GM20000 (cell line): ENCODE data around the gene DPEP2.
"Not testable (repeated sequence)": the region's sequence is repeated elsewhere in the genome, so short reads cannot be mapped to it uniquely, and the experiment has no call there.

Experiments used
- DNase-seq: peaks from one replicate; pipeline ENCODE4 v3.0.0; 2012; ENCODE audit warnings: low spot score
- TF ChIP-seq, protein P1 (sequence below): IDR thresholded peaks from 2 replicates; pipeline ENCODE4 v1.5.1; 2012; ENCODE audit warnings: mild to moderate bottlenecking, control low read depth; ENCODE audit errors: extremely low read depth, missing control alignments

DPEP2 gene

DNA sequence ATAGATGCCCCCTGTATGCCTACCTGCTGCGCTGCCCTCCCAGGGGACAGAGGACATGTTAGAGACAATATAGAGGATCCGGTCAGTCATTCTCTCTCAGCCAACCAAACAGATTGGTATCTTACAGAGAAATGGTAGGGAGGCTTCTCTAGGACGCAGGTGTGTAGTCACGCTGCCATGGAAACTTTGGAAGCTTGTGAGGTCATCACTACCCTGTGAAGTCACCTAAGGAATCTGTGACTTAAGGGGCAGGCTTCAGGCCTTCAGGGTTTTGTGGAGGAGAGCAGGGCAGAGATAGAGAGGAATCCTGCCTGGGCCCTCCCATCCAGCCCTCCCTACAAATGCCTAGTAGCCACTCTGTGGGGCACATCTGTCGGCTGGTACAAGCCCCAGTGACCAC is 16.4 kb upstream of the DPEP2 start, which contains the start of gene DPEP2NB:
DPEP2NB (minus strand) TSS at position 231 of the 400 bp plus-strand sequence; CDS start at position 90, 141 bp downstream.
- TF ChIP-seq, protein P1, sequence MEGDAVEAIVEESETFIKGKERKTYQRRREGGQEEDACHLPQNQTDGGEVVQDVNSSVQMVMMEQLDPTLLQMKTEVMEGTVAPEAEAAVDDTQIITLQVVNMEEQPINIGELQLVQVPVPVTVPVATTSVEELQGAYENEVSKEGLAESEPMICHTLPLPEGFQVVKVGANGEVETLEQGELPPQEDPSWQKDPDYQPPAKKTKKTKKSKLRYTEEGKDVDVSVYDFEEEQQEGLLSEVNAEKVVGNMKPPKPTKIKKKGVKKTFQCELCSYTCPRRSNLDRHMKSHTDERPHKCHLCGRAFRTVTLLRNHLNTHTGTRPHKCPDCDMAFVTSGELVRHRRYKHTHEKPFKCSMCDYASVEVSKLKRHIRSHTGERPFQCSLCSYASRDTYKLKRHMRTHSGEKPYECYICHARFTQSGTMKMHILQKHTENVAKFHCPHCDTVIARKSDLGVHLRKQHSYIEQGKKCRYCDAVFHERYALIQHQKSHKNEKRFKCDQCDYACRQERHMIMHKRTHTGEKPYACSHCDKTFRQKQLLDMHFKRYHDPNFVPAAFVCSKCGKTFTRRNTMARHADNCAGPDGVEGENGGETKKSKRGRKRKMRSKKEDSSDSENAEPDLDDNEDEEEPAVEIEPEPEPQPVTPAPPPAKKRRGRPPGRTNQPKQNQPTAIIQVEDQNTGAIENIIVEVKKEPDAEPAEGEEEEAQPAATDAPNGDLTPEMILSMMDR = no peak
- DNase-seq = no peak

DNA sequence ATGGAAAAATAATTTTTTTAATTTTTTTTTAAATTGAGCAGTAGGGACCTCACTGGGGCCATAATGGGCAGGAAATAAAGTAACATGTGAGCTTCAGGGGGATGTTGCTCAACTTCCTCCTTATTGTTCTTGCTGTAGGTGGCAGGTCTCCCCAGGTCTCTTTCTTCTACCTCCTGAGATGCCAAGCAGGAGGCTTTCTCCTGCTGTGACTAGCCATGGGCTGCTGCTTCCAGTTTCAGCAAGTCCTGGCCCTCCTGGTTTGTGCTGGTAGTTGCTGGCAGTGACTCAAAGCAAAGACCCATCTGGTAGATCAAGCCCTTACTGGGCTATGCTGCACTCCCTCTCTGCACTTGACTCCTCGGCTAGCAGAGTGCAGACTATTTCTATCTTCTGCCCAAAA is 14.2 kb upstream of the DPEP2 start:
- no peak for DNase-seq
- TF ChIP-seq, protein P1 = no peak

DNA sequence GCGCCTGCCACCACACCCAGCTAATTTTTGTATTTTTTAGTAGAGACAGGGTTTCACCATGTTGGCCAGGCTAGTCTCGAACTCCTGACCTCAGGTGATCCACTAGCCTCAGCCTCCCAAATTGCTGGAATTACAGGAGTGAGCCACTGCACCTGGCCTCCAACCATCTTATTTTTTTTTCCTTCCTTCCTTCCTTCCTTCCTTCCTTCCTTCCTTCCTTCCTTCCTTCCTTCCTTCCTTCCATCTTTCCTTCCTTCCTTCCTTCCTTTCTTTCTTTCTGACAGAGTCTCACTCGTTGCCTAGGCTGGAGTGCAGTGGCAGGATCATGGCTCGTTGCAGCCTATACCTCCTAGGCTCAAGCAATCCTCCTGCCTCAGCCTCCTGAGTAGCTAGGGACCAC is 10.6 kb upstream of the DPEP2 start:
- not testable (repeated sequence) for DNase-seq

DNA sequence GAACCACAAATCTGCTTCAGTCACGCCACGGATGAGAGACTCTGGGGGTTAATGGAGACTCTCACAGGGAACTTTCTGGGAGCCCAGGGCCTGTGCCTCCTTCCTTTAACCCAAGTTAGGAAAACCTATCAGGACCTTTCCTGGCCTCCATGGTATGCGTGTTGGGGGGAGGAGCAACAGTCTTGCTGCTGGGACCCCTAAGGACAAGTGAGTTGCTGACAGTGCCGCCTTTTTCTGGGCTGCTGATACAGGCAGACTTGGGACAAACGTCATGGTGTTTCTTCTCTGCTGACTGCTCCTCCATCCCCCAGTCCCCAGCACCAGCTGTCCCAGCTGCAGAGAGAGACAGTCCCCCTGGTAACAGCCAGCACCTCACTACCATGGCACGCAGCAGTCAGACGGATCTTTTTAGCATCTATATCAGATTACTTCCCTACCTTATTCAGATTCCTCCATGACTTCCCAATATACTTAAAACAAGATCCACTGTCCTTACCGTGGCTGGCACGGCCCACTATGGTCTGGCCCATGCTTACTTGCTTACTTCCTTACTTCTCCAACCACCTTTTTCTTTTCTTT is 10.0 kb upstream of the DPEP2 start:
- TF ChIP-seq, protein P1 = no peak
- no peak for DNase-seq

- DNase-seq = no peak
- TF ChIP-seq, protein P1 = no peak
Measured at GRCh38 chr16:68005786-68006286, 6.6 kb upstream of the DPEP2 start.

DNA sequence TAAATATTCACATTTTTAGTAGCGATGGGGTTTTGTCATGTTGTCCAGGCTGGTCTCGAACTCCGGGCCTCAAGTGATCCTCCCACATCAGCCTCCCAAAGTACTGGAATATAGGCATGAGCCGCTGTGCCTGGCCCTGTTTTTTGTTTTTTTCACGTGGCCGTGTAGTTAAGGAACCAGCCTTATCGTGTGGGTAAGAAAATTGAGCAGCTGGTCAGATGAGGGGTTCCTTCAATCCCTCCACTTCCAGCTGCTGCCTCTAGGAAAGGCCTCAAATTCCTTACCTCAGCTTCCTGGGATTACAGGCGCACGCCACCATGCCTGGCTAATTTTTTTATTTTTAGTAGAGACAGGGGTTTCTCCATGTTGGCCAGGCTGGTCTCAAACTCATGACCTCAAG is 5.9 kb upstream of the DPEP2 start:
- TF ChIP-seq, protein P1 = no peak
- no peak for DNase-seq

GRCh38 chr16:68003031-68003430 is 3.7 kb upstream of the DPEP2 start:
- TF ChIP-seq, protein P1 = no peak
- no peak for DNase-seq

GRCh38 chr16:68000450-68000849 is 1.2 kb upstream of the DPEP2 start:
- TF ChIP-seq, protein P1 = no peak
- no peak for DNase-seq
